BJ (cell line): Measurements from ENCODE around the gene TSPAN4. TPM values are rescaled to one million over a fixed set of nuclear protein-coding genes. Genes with fewer than 3 reads are reported as not detected.

Source experiments
- CTCF ChIA-PET: fragments of 350-600 bp; formaldehyde crosslinking; extraction: SDS; loops from one replicate; lab custom pipeline; 2021; ENCODE audit warnings: antibody characterized with exemption, inconsistent platforms; lab: Yijun Ruan, JAX
- POLR2A ChIA-PET: fragments of 300-600 bp; sonication (Branson Sonifier 250); formaldehyde crosslinking; extraction: SDS; loops from one replicate; lab custom pipeline; 2021; ENCODE audit warnings: antibody characterized with exemption; lab: Charles Lee
- DNase-seq: peaks from one replicate; pipeline ENCODE4 v3.0.0-alpha.2; 2011; ENCODE audit warnings: low read depth
- H3K27me3 ChIP-seq: 2 replicates; pipeline ENCODE4 v1.6.0; 2011; ENCODE audit warnings: low read length; ENCODE audit not compliant: control insufficient read depth, insufficient read depth
- H3K36me3 ChIP-seq: 2 replicates; pipeline ENCODE4 v1.5.1; 2011; ENCODE audit warnings: low read length; ENCODE audit not compliant: control insufficient read depth, insufficient read depth
- H3K4me3 ChIP-seq: 2 replicates; pipeline ENCODE4 v1.5.1; 2011; ENCODE audit warnings: low read depth, mild to moderate bottlenecking, control low read depth, low read length
- CTCF ChIP-seq: IDR thresholded peaks from 2 replicates; pipeline ENCODE4 v1.5.1; 2011; ENCODE audit warnings: low read depth, mild to moderate bottlenecking, control low read depth, inconsistent platforms, low read length, moderate library complexity; ENCODE audit not compliant: insufficient read depth
- polyA plus RNA-seq: library from polyadenylated mRNA; depleted of rRNA; stranded (reverse); fragments of >200 nt; gene quantifications from 2 replicates; pipeline ENCODE4 v1.2.3, GENCODE V29; 2011

The TSPAN4 gene
- polyA plus RNA-seq, 1 experiment, result 295 TPM

- H3K27me3 ChIP-seq, result no peaks in the 10 kb centered on the region
- no peak overlapping the region for H3K4me3 ChIP-seq
- CTCF ChIA-PET, result interaction anchor here (1.3 kb wide), 1 partner anchor 22 kb away, joined by 3 read pairs; no protein-coding TSS in a partner anchor
- H3K36me3 ChIP-seq, result peaks cover 33% of the 10 kb centered on the region
- POLR2A ChIA-PET, result no interaction called here
- no peak for DNase-seq
- TF ChIP-seq CTCF, result no peak
Measured at GRCh38 chr11:866481-866880, 23.8 kb downstream of the TSPAN4 start.

- peaks cover 30% of the 10 kb centered on the region for H3K36me3 ChIP-seq
- DNase-seq, result no peak
- no peak overlapping the region for H3K4me3 ChIP-seq
- POLR2A ChIA-PET, result no interaction called here
- no peaks in the 10 kb centered on the region for H3K27me3 ChIP-seq
- TF ChIP-seq CTCF, result no peak
- CTCF ChIA-PET, result interaction anchor here (0.6 to 1.2 kb wide), 2 partner anchors 19 to 107 kb away, joined by 3 read pairs; no protein-coding TSS in a partner anchor
Measured at GRCh38 chr11:867856-868358, 25.3 kb downstream of the TSPAN4 start.

- CTCF ChIA-PET, result interaction anchor here (0.5 to 1.4 kb wide), 2 partner anchors 51 to 183 kb away, joined by 3 read pairs; no protein-coding TSS in a partner anchor
- H3K36me3 ChIP-seq, result peaks cover 27% of the 10 kb centered on the region
- DNase-seq, result no peak
- H3K27me3 ChIP-seq, result no peaks in the 10 kb centered on the region
- POLR2A ChIA-PET, result no interaction called here
- TF ChIP-seq CTCF, result no peak
- no peak overlapping the region for H3K4me3 ChIP-seq
Measured at GRCh38 chr11:868394-868793, 25.7 kb downstream of the TSPAN4 start.

GRCh38 chr11:868802-869201, 26.1 kb downstream of the TSPAN4 start:
- TF ChIP-seq CTCF, result no peak
- H3K4me3 ChIP-seq, result no peak overlapping the region
- ChIA-PET CTCF (interaction anchor here (0.5 to 1.9 kb wide), 4 partner anchors 20 to 183 kb away, joined by 3 to 6 read pairs (median 4); no protein-coding TSS in a partner anchor), POLR2A (no interaction called here)
- H3K36me3 ChIP-seq, result peaks cover 27% of the 10 kb centered on the region
- DNase-seq, result no peak
- H3K27me3 ChIP-seq, result no peaks in the 10 kb centered on the region

GRCh38 chr11:869399-870126, 26.9 kb downstream of the TSPAN4 start:
- no peaks in the 10 kb centered on the region for H3K27me3 ChIP-seq
- DNase-seq, result no peak
- CTCF ChIA-PET, result interaction anchor here (0.7 to 1.9 kb wide), 4 partner anchors 9 to 182 kb away, joined by 3 to 6 read pairs (median 4); no protein-coding TSS in a partner anchor
- peaks cover 22% of the 10 kb centered on the region for H3K36me3 ChIP-seq
- no peak overlapping the region for H3K4me3 ChIP-seq
- TF ChIP-seq CTCF, result no peak
- POLR2A ChIA-PET, result no interaction called here
